ENCODE data around the gene ADAMTS10. TPM values are rescaled to one million over a fixed set of nuclear protein-coding genes. Genes with fewer than 3 reads are reported as not detected.

Gene ADAMTS10
- total RNA-seq, 1 donor from 2014 or later, result 5.8 TPM

DNA sequence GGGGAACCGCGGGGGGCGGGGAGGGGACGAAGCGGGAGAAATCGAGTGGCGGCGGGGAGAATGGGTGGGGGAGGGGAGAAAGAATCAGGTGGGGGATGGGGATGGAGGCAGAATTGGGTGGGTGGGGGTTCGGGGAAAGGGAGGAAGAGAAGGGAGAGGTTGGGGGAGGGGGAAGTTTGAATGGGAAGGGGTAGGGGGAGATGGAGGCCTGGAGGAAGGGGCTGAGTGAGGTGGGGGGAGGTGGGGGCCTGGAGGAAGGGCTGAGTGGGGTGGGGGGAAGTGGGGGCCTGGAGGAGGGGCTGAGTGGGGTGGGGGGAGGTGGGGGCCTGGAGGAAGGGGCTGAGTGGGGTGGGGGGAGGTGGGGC is 403 bp upstream of the ADAMTS10 start:
- peaks cover 3% of the 10 kb centered on the region for H3K36me3 Mint-ChIP-seq
- TF ChIP-seq EZH2 (IDR thresholded peaks at IDR 0.05) (no peak), EZH2phosphoT487 (IDR thresholded peaks at IDR 0.05) (no peak)
- TF ChIP-seq, protein P1, sequence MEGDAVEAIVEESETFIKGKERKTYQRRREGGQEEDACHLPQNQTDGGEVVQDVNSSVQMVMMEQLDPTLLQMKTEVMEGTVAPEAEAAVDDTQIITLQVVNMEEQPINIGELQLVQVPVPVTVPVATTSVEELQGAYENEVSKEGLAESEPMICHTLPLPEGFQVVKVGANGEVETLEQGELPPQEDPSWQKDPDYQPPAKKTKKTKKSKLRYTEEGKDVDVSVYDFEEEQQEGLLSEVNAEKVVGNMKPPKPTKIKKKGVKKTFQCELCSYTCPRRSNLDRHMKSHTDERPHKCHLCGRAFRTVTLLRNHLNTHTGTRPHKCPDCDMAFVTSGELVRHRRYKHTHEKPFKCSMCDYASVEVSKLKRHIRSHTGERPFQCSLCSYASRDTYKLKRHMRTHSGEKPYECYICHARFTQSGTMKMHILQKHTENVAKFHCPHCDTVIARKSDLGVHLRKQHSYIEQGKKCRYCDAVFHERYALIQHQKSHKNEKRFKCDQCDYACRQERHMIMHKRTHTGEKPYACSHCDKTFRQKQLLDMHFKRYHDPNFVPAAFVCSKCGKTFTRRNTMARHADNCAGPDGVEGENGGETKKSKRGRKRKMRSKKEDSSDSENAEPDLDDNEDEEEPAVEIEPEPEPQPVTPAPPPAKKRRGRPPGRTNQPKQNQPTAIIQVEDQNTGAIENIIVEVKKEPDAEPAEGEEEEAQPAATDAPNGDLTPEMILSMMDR (IDR thresholded peaks at IDR 0.05), result no peak
- H3K27ac Mint-ChIP-seq, result no peak overlapping the region
- no peaks in the 10 kb centered on the region for H3K27me3 ChIP-seq
- H3K4me3 Mint-ChIP-seq, result peak overlapping the region; percentile 53
- peak overlapping the region; percentile 76 for H3K4me3 ChIP-seq
- no peak for DNase-seq (ENCODE audit: low spot score)
- H3K36me3 ChIP-seq, result no peaks in the 10 kb centered on the region
- no peak overlapping the region for H3K27ac ChIP-seq
- H3K4me1 Mint-ChIP-seq, result peaks cover 36% of the 10 kb centered on the region
- H2AFZ ChIP-seq (replicated peaks), result peak overlapping the region; percentile 4
- peaks cover 14% of the 10 kb centered on the region for H3K4me1 ChIP-seq
- H3K4me2 ChIP-seq, result peak overlapping the region; percentile 81
- no peak overlapping the region for H3K9ac ChIP-seq
- H3K9me3 Mint-ChIP-seq, result peaks cover 2% of the 10 kb centered on the region
- peaks cover 18% of the 10 kb centered on the region for H3K27me3 Mint-ChIP-seq (ENCODE audit: insufficient read depth, low read depth)
- peaks cover 4% of the 10 kb centered on the region for H3K79me2 ChIP-seq (ENCODE audit: low read depth)
- no peaks in the 10 kb centered on the region for H3K9me3 ChIP-seq (ENCODE audit: low read depth)
- H4K20me1 ChIP-seq (ENCODE audit: low read depth), result peaks cover 9% of the 10 kb centered on the region
- peaks cover 31% of the 10 kb centered on the region for H3F3A ChIP-seq (ENCODE audit: low read depth)

DNA sequence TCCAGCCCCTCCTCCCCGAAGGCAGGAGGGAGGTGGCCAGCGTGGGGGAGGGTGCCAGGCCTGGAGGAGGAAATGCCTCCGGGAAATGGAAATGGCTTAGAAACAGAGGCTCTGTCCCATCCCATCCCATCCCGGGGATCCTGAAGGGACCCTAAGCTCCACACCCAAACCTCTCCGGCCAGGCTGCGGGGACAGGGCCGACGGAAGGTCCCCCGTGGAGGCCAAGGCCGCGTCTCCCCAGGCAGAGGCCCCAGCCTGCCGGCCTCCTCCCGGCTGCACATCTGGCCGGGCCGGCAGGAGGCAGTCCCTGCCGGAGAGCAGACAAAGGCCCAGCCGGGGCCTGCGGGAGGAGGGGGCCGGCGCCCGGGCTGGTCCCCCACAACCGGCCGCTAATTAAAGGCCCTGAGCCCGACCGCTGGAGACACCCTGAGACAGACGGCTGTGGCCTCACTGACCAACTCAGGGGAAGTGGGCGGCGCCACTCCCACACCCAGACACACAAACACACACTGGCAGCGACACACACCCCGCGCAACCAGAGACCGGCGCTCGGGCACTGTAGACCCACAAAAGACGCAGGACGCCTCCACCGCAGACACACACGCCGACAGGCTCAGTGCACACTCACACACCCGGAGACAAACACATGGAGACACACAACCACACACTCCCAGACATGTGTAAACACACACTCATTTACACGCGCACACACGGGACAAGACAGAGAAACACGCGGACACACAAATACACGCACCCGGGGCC is 1.1 kb downstream of the ADAMTS10 start:
- Histone ChIP-seq H3K79me2 (ENCODE audit: low read depth) (peaks cover 4% of the 10 kb centered on the region), H3K27ac (no peak overlapping the region), H3K36me3 (no peaks in the 10 kb centered on the region), H4K20me1 (ENCODE audit: low read depth) (peaks cover 9% of the 10 kb centered on the region), H3K9ac (no peak overlapping the region), H3F3A (ENCODE audit: low read depth) (peaks cover 31% of the 10 kb centered on the region), H3K9me3 (ENCODE audit: low read depth) (peaks cover 4% of the 10 kb centered on the region), H2AFZ (replicated peaks) (peak overlapping the region; percentile 4), H3K27me3 (no peaks in the 10 kb centered on the region), H3K4me1 (peaks cover 14% of the 10 kb centered on the region), H3K4me2 (peak overlapping the region; percentile 81), H3K4me3 (peak overlapping the region; percentile 76)
- Mint-ChIP-seq H3K27me3 (ENCODE audit: insufficient read depth, low read depth) (peaks cover 18% of the 10 kb centered on the region), H3K36me3 (peaks cover 7% of the 10 kb centered on the region), H3K4me3 (peak overlapping the region; percentile 96), H3K27ac (peak overlapping the region; percentile 93), H3K4me1 (peaks cover 33% of the 10 kb centered on the region), H3K9me3 (peaks cover 2% of the 10 kb centered on the region)
- peak; percentile 92 for DNase-seq (ENCODE audit: low spot score)
- TF ChIP-seq EZH2 (IDR thresholded peaks at IDR 0.05) (no peak), EZH2phosphoT487 (IDR thresholded peaks at IDR 0.05) (no peak)
- TF ChIP-seq, protein P1 (IDR thresholded peaks at IDR 0.05), result peak; percentile 31

DNA sequence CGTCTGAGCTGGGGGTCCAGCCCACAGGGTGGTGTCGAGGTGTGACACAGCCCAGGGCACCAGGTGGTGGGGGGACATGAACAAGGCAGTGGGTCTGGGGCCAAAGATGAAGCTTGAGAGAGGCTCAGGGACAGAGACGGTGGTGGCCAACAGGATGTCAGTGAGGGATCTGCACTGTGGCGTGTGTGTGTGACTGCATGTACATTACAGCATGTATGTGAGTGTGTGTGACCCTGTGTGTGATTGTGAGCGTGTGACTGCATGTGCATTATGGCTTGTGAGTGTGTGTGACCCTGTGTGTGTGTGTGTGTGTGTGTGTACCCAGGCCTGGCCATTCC is 1.6 kb downstream of the ADAMTS10 start:
- Mint-ChIP-seq H3K36me3 (peaks cover 8% of the 10 kb centered on the region), H3K9me3 (peaks cover 2% of the 10 kb centered on the region), H3K27ac (peak overlapping the region; percentile 93), H3K4me3 (peak overlapping the region; percentile 88), H3K4me1 (peaks cover 33% of the 10 kb centered on the region), H3K27me3 (ENCODE audit: insufficient read depth, low read depth) (peaks cover 18% of the 10 kb centered on the region)
- H3K27ac ChIP-seq, result no peak overlapping the region
- no peak overlapping the region for H2AFZ ChIP-seq (replicated peaks)
- peaks cover 9% of the 10 kb centered on the region for H4K20me1 ChIP-seq (ENCODE audit: low read depth)
- peaks cover 4% of the 10 kb centered on the region for H3K9me3 ChIP-seq (ENCODE audit: low read depth)
- no peak for DNase-seq (ENCODE audit: low spot score)
- H3K4me1 ChIP-seq, result peaks cover 14% of the 10 kb centered on the region
- no peaks in the 10 kb centered on the region for H3K27me3 ChIP-seq
- peaks cover 31% of the 10 kb centered on the region for H3F3A ChIP-seq (ENCODE audit: low read depth)
- no peaks in the 10 kb centered on the region for H3K36me3 ChIP-seq
- peak overlapping the region; percentile 76 for H3K4me3 ChIP-seq
- no peak overlapping the region for H3K9ac ChIP-seq
- TF ChIP-seq, protein P1 (IDR thresholded peaks at IDR 0.05), result no peak
- TF ChIP-seq EZH2phosphoT487 (IDR thresholded peaks at IDR 0.05) (no peak), EZH2 (IDR thresholded peaks at IDR 0.05) (no peak)
- peaks cover 4% of the 10 kb centered on the region for H3K79me2 ChIP-seq (ENCODE audit: low read depth)
- H3K4me2 ChIP-seq, result peak overlapping the region; percentile 81
